Smooth muscle cell (in vitro differentiated cells): Measurements from ENCODE around the gene TMEM183A. TPM values are rescaled to one million over a fixed set of nuclear protein-coding genes. Genes with fewer than 3 reads are reported as not detected.
"Not testable (repeated sequence)": the region's sequence is repeated elsewhere in the genome, so short reads cannot be mapped to it uniquely, and the experiment has no call there.

ENCODE experiments used
- DNase-seq: peaks from one replicate; lab custom pipeline; 2025; ENCODE audit not compliant: unreplicated experiment; lab: John Stamatoyannopoulos, UW
- H2AFZ ChIP-seq: fragments of 200-600 bp; sonication (generic); 2 replicates; pipeline ENCODE4 v1.6.0; 2016; ENCODE audit warnings: antibody characterized with exemption, low read depth, mild to moderate bottlenecking
- H3F3A ChIP-seq: fragments of 200-600 bp; sonication (generic); 2 replicates; pipeline ENCODE4 v1.6.0; 2017; ENCODE audit warnings: antibody characterized with exemption, low read depth
- H3K27ac ChIP-seq: fragments of 200-600 bp; sonication (generic); 2 replicates; pipeline ENCODE4 v1.5.1; 2016; ENCODE audit warnings: low read depth, mild to moderate bottlenecking
- H3K27me3 ChIP-seq: fragments of 200-600 bp; sonication (generic); 2 replicates; pipeline ENCODE4 v1.6.1; 2016; ENCODE audit warnings: low read depth, mild to moderate bottlenecking
- H3K36me3 ChIP-seq: fragments of 200-600 bp; sonication (generic); 2 replicates; pipeline ENCODE4 v1.5.1; 2016; ENCODE audit warnings: low read depth
- H3K4me1 ChIP-seq: fragments of 200-600 bp; sonication (generic); 2 replicates; pipeline ENCODE4 v1.5.1; 2016; ENCODE audit warnings: low read depth
- H3K4me2 ChIP-seq: fragments of 200-600 bp; sonication (generic); 2 replicates; pipeline ENCODE4 v1.6.0; 2016; ENCODE audit warnings: mild to moderate bottlenecking
- H3K4me3 ChIP-seq: fragments of 200-600 bp; sonication (generic); 2 replicates; pipeline ENCODE4 v1.5.1; 2016; ENCODE audit warnings: mild to moderate bottlenecking
- H3K79me2 ChIP-seq: fragments of 200-600 bp; sonication (generic); 2 replicates; pipeline ENCODE4 v1.6.0; 2016; ENCODE audit warnings: low read depth, mild to moderate bottlenecking
- H3K9ac ChIP-seq: fragments of 200-600 bp; sonication (generic); 2 replicates; pipeline ENCODE4 v1.6.0; 2016; ENCODE audit warnings: low read depth
- H3K9me3 ChIP-seq: fragments of 200-600 bp; sonication (generic); replicated peaks from 2 replicates; pipeline ENCODE4 v1.5.1; 2016; ENCODE audit warnings: low read depth
- H4K20me1 ChIP-seq: fragments of 200-600 bp; sonication (generic); 2 replicates; pipeline ENCODE4 v1.6.0; 2016; ENCODE audit warnings: low read depth
- WGBS: methylation state at CpG from one replicate; pipeline ENCODE4 v1.1.7; 2016; ENCODE audit warnings: low lambda C conversion rate; 5-methylcytosine and 5-hydroxymethylcytosine counted together
- polyA plus RNA-seq: library from polyadenylated mRNA; unstranded; fragments of >200 nt; fragmentation: Nextera tagmentation; extraction: Ambion mirVana; gene quantifications from 2 replicates; pipeline ENCODE4 v1.2.1, GENCODE V29; 2016
- total RNA-seq: library from RNA; depleted of rRNA; stranded (reverse); fragments of >200 nt; gene quantifications from 2 replicates; pipeline ENCODE4 v1.2.3, GENCODE V29; 2014
- TF ChIP-seq, protein P1 (sequence below): fragments of 200-600 bp; sonication (generic); IDR thresholded peaks from 2 replicates; pipeline ENCODE4 v1.5.1; 2017; ENCODE audit warnings: borderline replicate concordance, mild to moderate bottlenecking, antibody characterized with exemption; ENCODE audit not compliant: insufficient read depth, poor library complexity, severe bottlenecking

Gene TMEM183A
- total and polyA plus RNA-seq, 2 experiments from 2014 or later, result 54.9 to 55.0 TPM

DNA sequence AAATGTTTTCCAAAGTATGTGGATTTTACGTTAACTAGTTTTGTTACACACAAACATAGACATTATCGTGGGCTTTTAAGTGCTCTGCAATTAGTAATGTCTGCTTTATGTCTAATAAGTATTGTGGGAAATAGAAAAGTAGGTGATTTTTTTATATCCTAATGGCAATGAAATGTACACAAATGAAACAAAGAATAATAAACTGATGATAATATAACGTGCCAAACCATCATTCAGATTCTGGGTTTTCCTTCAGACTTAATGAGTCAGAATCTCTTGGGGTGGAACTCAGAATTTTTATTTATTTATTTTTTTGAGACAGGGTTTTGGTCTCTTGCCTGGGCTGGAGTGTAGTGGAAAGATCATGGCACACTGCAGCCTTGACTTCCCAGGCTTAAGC, 2.0 kb downstream of the TMEM183A start:
- no peaks in the 10 kb centered on the region for H3K9me3 ChIP-seq
- no peak overlapping the region for H2AFZ ChIP-seq
- 97% methylated on average over 3 of the region's 3 CpGs for WGBS
- peaks cover 47% of the 10 kb centered on the region for H4K20me1 ChIP-seq
- no peak overlapping the region for H3K4me3 ChIP-seq
- no peaks in the 10 kb centered on the region for H3K27me3 ChIP-seq
- peaks cover 61% of the 10 kb centered on the region for H3K79me2 ChIP-seq
- peak overlapping the region; percentile 90 for H3K4me2 ChIP-seq
- H3F3A ChIP-seq, result peaks cover 3% of the 10 kb centered on the region
- peaks cover 15% of the 10 kb centered on the region for H3K4me1 ChIP-seq
- H3K9ac ChIP-seq, result no peak overlapping the region
- H3K27ac ChIP-seq, result no peak overlapping the region
- peaks cover 18% of the 10 kb centered on the region for H3K36me3 ChIP-seq
- no peak for DNase-seq
- TF ChIP-seq, protein P1, sequence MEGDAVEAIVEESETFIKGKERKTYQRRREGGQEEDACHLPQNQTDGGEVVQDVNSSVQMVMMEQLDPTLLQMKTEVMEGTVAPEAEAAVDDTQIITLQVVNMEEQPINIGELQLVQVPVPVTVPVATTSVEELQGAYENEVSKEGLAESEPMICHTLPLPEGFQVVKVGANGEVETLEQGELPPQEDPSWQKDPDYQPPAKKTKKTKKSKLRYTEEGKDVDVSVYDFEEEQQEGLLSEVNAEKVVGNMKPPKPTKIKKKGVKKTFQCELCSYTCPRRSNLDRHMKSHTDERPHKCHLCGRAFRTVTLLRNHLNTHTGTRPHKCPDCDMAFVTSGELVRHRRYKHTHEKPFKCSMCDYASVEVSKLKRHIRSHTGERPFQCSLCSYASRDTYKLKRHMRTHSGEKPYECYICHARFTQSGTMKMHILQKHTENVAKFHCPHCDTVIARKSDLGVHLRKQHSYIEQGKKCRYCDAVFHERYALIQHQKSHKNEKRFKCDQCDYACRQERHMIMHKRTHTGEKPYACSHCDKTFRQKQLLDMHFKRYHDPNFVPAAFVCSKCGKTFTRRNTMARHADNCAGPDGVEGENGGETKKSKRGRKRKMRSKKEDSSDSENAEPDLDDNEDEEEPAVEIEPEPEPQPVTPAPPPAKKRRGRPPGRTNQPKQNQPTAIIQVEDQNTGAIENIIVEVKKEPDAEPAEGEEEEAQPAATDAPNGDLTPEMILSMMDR, result no peak

DNA sequence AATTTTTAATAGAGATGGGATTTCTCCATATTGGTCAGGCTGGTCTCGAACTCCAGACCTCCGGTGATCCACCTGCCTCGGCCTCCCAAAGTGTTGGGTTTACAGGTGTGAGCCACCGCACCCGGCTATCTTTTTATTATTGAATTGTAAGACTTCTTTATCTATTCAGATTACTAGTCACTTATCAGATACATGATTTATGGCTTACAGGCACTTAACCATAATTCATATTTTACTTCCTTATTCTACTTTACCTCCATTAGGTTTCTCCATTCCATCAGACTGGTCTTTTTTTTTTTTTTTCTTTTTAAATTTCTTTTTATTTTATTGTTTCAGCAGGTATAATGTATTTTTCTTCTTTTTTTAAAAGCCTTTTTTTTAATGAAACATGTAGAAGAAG, 4.4 kb downstream of the TMEM183A start:
- no peak overlapping the region for H2AFZ ChIP-seq
- H3F3A ChIP-seq, result peaks cover 3% of the 10 kb centered on the region
- 98% methylated on average over 5 of the region's 5 CpGs for WGBS
- H3K4me1 ChIP-seq, result peaks cover 10% of the 10 kb centered on the region
- DNase-seq, result no peak
- TF ChIP-seq, protein P1, result no peak
- peaks cover 64% of the 10 kb centered on the region for H4K20me1 ChIP-seq
- H3K4me2 ChIP-seq, result no peak overlapping the region
- H3K9ac ChIP-seq, result no peak overlapping the region
- H3K4me3 ChIP-seq, result no peak overlapping the region
- no peaks in the 10 kb centered on the region for H3K27me3 ChIP-seq
- no peak overlapping the region for H3K27ac ChIP-seq
- peaks cover 62% of the 10 kb centered on the region for H3K79me2 ChIP-seq
- H3K36me3 ChIP-seq, result peaks cover 33% of the 10 kb centered on the region
- H3K9me3 ChIP-seq, result no peaks in the 10 kb centered on the region

DNA sequence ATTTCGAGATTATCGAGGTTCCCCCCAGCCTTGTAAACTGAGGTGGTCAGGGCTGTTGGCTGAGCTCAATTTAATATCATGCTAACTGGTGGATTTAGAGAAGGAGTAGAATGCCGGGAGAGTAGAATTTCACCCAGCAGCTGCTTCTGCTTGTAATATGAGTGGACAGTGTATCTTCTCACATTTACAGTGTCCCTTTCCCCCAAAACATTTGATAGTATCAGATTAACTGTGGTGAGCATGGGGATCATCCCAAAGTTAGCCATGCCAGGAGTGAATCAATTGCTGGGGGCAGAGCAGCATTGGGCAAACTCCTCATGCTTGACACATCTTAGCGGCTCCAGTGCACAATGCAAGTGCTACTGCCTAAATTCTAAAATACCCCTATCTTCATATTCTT, 9.9 kb downstream of the TMEM183A start:
- no peak overlapping the region for H3K4me3 ChIP-seq
- H3K4me2 ChIP-seq, result no peak overlapping the region
- no peak overlapping the region for H3K27ac ChIP-seq
- no peak overlapping the region for H2AFZ ChIP-seq
- no peak overlapping the region for H3K9ac ChIP-seq
- no peaks in the 10 kb centered on the region for H3K27me3 ChIP-seq
- no peaks in the 10 kb centered on the region for H3K9me3 ChIP-seq
- H3K4me1 ChIP-seq, result no peaks in the 10 kb centered on the region
- TF ChIP-seq, protein P1, result no peak
- peaks cover 21% of the 10 kb centered on the region for H3K79me2 ChIP-seq
- peaks cover 59% of the 10 kb centered on the region for H3K36me3 ChIP-seq
- H3F3A ChIP-seq, result peaks cover 11% of the 10 kb centered on the region
- peaks cover 41% of the 10 kb centered on the region for H4K20me1 ChIP-seq
- 97% methylated on average over 4 of the region's 4 CpGs for WGBS
- no peak for DNase-seq

DNA sequence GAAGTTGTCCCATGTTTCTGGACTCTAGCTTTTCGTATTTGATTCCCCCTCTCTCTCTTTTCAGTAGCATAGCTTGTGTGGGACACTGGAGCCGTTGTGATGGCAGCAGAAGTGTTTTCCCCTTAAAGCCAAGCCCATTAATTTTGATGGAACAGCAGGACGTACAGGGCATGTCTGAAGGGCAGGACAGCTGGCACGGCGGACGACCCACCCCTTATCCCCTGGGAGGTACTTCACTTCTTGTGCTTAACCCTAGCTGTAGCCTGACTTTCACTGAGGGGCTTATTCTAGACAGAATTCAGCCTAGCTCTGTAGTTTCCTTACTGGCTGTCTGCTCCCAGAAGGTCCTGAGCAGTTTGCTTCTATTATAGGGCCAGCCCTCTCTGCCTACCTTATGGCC, 10.5 kb downstream of the TMEM183A start:
- peaks cover 15% of the 10 kb centered on the region for H3K79me2 ChIP-seq
- H3K9me3 ChIP-seq, result no peaks in the 10 kb centered on the region
- no peak overlapping the region for H3K4me2 ChIP-seq
- peaks cover 11% of the 10 kb centered on the region for H3F3A ChIP-seq
- no peak overlapping the region for H3K4me3 ChIP-seq
- no peak overlapping the region for H3K9ac ChIP-seq
- H2AFZ ChIP-seq, result no peak overlapping the region
- no peak for DNase-seq
- TF ChIP-seq, protein P1, result no peak
- H3K27me3 ChIP-seq, result no peaks in the 10 kb centered on the region
- WGBS, result 96% methylated on average over 6 of the region's 6 CpGs
- peaks cover 54% of the 10 kb centered on the region for H3K36me3 ChIP-seq
- H3K27ac ChIP-seq, result no peak overlapping the region
- no peaks in the 10 kb centered on the region for H3K4me1 ChIP-seq
- peaks cover 34% of the 10 kb centered on the region for H4K20me1 ChIP-seq

DNA sequence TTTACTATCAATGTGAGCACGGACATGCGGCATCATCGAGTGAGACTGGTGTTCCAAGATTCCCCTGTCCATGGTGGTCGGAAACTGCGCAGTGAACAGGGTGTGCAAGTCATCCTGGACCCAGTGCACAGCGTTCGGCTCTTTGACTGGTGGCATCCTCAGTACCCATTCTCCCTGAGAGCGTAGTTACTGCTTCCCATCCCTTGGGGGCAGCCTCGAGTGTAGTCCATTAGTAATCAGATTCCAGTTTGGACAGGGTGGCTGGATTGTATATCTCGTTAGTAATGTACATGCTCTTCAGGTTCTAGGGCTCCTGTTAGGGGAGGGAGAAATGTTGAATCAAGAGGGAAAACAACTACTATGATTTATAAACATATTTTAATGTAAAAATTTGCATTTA, 15.7 kb downstream of the TMEM183A start:
- not testable (repeated sequence) for H3K9me3 ChIP-seq, DNase-seq, H2AFZ ChIP-seq, H3K79me2 ChIP-seq, H3K4me1 ChIP-seq, H3K27ac ChIP-seq, H3K4me2 ChIP-seq, H3K4me3 ChIP-seq, H3K9ac ChIP-seq, H3K27me3 ChIP-seq, H4K20me1 ChIP-seq
- 96% methylated on average over 5 of the region's 10 CpGs for WGBS
- peaks cover 26% of the 10 kb centered on the region for H3K36me3 ChIP-seq
- H3F3A ChIP-seq, result peaks cover 28% of the 10 kb centered on the region
